Measurements from ENCODE around the gene KLHL15.
"Not testable (repeated sequence)": the region's sequence is repeated elsewhere in the genome, so short reads cannot be mapped to it uniquely, and the experiment has no call there.

KLHL15 gene, protein sequence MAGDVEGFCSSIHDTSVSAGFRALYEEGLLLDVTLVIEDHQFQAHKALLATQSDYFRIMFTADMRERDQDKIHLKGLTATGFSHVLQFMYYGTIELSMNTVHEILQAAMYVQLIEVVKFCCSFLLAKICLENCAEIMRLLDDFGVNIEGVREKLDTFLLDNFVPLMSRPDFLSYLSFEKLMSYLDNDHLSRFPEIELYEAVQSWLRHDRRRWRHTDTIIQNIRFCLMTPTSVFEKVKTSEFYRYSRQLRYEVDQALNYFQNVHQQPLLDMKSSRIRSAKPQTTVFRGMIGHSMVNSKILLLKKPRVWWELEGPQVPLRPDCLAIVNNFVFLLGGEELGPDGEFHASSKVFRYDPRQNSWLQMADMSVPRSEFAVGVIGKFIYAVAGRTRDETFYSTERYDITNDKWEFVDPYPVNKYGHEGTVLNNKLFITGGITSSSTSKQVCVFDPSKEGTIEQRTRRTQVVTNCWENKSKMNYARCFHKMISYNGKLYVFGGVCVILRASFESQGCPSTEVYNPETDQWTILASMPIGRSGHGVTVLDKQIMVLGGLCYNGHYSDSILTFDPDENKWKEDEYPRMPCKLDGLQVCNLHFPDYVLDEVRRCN

DNA sequence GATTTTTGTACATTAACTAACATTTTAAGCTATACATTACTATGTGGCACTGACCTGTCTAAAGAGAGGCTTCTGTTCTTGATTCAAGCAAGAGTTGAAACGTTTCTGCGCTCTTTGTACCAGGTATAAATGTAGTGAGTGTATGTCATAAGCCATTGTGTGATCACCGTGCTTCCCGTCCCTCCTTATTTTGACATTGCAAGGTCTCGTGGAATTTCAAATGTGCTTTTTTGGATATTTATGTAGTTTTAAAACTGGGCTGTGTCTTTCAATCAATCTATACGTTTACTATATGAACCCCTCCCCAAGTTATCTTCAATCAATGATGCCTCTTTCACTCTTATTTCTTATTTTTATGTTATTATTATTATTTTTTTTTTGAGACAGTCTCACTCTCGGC is at the start of gene KLHL15:
Gene KLHL15 (minus strand): TSS at position 101 of the 400 bp plus-strand sequence. CDS start 20,493 bp downstream, outside the sequence.
- no peak for DNase-seq (ENCODE audit: low read depth in 1 of 2, low spot score in 1 of 2)

DNA sequence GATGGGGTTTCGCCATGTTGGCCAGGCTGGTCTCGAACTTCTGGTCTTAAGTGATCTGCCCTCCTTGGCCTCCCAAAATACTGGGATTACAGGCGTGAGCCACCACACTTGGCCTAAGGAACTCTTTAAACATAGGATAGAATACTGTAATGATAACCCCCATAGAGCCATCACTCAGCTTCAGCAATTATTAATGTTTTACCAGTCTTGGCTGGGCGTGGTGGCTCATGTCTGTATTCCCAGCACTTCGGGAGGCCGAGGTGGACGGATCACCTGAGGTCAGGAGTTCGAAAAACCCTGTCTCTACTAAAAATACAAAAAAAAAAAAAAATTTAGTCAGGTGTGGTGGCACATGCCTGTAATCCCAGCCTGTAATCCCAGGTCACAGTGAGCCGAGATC is 42.9 kb upstream of the KLHL15 start:
- no peak for DNase-seq (ENCODE audit: low read depth in 1 of 2, low spot score in 1 of 2)

DNA sequence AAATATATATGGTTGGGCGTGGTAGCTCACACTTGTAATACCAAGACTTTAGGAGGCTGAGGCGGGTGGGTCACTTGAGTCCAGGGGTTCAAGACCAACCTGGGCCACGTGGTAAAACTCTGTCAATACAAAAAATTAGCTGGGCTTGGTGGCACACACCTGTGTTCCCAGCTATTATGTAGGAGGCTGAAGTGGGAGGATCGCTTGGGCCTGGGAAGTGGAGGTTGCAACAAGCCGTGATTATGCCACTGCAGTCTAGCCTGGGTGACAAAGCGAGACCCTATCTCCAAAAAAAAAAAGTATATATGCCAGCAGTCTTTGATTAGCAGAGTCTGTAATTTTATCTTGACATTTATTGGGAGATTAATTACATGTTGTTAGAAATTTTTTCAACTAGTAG is 36.5 kb upstream of the KLHL15 start:
- DNase-seq (ENCODE audit: low read depth in 1 of 2, low spot score in 1 of 2): no peak

DNA sequence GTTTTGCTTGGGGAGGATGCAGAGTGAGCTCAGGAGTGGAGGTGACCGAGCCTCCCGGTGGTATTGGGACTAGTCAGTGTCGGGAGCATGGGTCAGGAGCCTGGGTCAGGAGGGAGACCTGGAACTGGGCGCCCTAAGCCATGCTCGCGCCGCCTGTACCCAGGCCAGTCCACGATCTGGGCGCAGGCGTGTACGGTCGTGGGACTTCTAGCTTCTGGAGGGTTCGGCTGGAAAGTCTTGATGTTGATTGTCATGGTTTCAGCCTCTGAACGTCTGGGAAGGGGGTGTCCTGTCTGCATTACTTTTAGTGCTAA is 28.0 kb upstream of the KLHL15 start:
- DNase-seq (ENCODE audit: low read depth in 1 of 2, low spot score in 1 of 2): no peak

DNA sequence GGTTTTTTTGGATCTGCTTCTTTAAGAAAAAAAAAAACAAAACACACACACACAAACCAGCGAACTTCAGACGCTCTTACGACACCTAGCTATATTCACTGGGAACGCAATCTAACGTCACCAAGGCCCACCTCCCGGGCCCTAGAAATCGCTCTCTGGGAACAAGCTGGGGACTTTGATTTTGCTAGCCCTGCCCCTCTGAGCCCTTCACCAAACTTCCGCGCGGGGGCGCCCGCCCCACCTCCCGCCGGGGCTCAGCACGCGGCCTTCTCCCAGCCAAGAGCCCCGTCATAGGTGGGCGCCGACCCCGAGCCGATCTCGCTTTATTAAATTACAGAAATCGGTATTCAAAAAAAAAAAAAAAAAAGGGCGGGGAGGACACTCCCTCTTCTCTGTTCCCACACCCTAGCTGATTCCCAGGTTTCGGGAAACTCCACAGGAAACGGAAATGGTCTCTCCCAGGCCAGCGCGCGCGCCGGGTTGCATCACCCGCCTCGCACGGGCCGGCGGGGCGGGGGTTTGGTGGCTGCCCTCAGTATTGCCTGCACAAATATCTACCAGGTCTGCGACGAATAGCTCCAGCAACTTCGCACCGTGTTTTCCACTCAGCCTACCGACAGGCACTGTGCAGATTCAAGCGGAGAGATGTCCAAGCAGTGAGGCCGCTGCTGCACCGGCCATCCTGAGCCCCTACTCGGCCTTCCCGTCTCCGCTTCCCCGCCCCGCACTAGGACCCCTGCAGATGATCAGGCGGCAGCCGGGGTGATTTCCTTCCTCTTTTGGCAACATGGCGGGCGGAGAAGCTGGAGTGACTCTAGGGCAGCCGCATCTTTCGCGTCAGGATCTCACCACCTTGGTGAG is 27.4 kb upstream of the KLHL15 start, which contains the start of gene EIF2S3:
Gene EIF2S3 (plus strand): TSS at position 775 of the 861 bp plus-strand sequence. CDS start 13 bp downstream, at position 788.
- peak; percentile 65 to 73 for DNase-seq (ENCODE audit: low read depth in 1 of 2, low spot score in 1 of 2)

DNA sequence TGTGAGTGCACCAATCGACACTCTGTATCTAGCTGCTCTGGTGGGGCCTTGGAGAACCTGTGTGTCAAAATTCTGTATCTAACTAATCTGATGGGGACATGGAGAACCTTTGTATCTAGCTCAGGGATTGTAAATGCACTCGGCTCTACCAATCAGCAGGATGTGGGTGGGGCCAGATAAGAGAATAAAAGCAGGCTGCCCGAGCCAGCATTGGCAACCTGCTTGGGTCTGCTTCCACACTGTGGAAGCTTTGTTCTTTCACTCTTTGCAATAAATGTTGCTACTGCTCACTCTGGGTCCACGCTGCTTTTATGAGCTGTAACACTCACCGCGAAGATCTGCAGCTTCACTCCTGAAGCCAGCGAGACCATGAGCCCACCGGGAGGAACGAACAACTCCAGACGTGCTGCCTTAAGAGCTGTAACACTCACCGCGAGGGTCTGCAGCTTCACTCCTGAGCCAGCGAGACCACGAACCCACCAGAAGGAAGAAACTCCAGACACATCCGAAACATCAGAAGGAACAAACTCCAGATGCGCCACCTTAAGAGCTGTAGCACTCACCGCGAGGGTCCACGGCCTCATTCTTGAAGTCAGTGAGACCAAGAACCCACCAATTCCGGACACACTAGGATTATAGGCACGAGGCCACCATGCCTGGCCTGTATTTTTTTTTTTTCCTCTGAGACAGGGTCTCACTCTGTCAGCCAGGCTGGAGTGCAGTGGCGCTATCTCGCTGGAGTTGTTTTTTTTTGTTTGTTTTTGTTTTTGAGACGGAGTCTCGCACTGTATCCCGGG is 23.7 kb upstream of the KLHL15 start:
- DNase-seq (ENCODE audit: low read depth in 1 of 2, low spot score in 1 of 2): not testable (repeated sequence)

DNA sequence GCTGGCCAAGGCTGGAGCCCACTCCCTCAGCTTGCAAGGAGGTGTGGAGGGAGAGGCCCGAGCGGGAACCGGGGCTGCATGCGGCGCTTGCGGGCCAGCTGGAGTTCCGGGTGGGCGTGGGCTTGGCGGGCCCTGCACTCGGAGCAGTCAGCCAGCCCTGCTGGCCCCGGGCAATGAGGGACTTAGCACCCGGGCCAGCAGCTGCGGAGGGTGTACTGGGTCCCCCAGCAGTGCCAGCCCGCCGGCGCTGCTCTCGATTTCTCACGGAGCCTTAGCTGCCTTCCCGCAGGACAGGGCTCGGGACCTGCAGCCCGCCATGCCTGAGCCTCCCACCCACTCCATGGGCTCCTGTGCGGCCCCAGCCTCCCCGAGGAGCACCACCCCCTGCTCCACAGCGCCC is 22.7 kb upstream of the KLHL15 start:
- not testable (repeated sequence) for DNase-seq (ENCODE audit: low read depth in 1 of 2, low spot score in 1 of 2)

DNA sequence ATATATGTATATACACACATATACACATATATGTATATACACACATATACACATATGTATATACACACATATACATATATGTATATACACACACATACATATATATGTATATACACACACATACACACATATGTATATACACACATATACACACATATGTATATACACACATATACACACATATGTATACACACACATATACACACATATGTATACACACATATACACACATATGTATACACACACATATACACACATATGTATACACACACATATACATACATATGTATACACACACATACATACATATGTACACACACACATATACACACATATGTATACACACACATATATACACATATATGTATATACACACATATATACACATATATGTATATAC is 19.1 kb upstream of the KLHL15 start:
- not testable (repeated sequence) for DNase-seq (ENCODE audit: low read depth in 1 of 2, low spot score in 1 of 2)

DNA sequence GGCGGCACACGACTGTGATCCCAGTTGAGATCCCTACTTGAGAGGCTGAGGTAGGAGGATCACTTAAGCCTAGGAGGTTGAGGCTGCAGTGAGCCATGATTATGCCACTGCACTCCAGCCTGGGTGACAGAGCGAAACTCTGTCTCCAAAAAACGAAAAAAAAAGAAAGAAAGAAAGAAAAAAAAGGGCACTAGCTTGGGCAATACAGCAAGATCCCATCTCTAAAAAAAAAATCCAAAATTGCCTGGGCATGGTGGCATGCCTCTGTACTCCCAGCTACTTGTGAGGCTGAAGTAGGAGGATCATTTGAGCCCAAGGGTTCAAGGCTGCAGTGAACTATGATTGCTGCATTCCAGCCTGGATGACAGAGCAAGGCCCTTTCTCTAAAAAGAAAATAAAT is 10.7 kb upstream of the KLHL15 start:
- no peak for DNase-seq (ENCODE audit: low read depth in 1 of 2, low spot score in 1 of 2)

DNA sequence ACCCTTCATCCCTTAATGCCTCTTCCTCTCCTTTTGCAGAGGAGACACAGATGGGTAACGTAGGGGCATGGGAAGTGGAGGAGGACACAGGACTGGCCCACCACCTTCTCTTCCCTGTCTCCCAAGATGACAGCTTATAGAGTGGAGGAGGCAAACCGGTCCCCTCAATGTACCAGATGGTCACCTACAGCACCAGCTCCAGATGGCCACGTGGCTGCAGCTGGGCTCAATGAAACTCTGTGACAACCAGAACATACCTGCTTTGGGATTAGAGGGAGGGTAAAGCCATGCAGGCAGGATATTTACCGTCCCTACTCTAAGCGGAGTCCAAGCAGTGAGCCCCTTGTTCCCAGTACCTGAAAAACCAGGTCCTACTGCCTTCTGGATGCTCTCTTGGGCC is 7.5 kb upstream of the KLHL15 start:
- DNase-seq (ENCODE audit: low read depth in 1 of 2, low spot score in 1 of 2): no peak

DNA sequence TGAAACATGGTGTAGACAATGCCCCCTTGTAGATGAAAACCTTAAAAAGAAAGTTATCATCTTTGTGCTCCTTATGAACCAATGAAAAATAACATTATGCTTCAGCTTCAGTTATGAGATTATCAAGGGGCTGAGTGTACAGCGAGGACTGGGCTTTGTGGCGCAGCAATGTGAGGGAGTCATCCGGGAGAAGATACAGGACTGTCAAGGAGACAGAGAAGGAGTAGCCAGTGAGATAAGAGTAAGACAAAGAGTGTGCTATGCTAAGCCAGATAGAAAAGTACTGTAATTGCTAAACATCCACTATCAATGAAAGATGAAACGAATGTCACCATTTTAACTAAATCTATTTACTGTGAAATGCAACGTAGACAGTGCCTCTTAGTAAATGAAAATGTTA is 3.6 kb upstream of the KLHL15 start:
- no peak for DNase-seq (ENCODE audit: low read depth in 1 of 2, low spot score in 1 of 2)

DNA sequence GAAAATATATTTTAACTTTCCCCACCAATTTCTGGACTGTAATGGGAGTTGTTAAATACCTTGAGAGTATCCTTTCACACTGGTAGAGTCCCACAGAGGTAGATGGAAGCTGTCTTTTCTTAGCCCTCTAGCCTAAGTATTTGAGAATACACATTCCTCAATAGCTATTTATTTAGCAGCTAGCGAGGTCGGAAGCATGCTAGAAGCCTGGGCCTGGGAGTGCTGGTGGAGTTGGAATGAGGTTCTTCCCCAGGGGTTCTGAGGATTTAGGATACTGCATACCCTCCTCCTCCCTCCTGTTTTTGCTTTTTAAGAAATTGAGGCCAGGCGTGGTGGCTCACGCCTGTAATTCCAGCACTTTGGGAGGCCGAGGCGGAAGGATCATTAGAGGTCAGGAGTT is 999 bp upstream of the KLHL15 start:
- DNase-seq (ENCODE audit: low read depth in 1 of 2, low spot score in 1 of 2): no peak

DNA sequence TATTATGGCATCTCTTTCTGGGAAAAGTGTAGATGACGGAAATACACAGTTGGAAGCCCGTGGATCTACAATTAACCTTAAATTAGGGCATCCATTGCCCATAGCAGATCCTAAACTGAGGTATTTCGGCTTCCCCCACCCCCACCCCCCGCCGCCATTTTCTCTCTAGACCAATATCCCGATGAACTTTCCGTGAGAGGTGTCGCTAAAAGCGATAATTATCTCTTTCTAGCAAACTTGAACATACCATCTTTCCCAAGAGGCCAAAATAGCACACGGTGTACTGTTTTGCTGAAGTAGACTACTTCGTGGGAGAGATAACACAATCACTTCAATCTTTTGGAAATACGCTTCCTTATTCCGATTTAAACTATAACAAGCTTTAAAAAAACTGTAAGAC is 554 bp downstream of the KLHL15 start:
- DNase-seq (ENCODE audit: low read depth in 1 of 2, low spot score in 1 of 2): no peak

DNA sequence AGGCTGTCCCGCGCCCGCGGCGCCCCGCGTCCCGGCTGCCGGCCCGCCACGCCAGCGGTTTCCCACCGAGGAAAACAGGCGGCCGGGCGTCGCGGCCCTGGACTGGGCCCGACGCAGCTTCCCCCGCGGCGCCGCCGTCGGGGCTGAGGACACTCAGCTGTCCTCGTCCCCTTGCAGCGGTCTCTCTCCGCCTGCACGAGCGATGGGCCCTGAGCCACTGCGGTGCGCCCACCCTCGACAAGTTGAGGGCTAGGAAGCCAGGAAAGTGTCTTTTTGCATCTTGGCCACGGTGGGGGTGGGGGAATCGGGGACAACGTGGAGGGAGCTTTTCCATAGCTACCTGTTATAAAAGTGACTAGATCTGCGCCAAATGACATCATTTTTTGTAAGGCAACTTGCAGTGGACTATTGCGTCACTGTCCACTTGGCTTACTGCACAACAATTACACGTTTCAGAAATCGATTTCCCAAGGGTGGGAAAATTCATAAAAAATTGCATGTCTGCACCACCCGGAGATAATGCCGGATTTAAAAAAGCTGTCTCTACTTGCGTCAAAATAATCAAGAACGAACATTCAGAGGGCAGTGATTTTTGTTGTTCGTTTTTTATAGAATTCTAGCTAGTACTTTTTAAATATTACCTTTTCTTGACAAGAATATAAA is 1.1 kb downstream of the KLHL15 start:
- peak in 1 of 2 donors; percentile 3 for DNase-seq (ENCODE audit: low read depth in 1 of 2, low spot score in 1 of 2)

DNA sequence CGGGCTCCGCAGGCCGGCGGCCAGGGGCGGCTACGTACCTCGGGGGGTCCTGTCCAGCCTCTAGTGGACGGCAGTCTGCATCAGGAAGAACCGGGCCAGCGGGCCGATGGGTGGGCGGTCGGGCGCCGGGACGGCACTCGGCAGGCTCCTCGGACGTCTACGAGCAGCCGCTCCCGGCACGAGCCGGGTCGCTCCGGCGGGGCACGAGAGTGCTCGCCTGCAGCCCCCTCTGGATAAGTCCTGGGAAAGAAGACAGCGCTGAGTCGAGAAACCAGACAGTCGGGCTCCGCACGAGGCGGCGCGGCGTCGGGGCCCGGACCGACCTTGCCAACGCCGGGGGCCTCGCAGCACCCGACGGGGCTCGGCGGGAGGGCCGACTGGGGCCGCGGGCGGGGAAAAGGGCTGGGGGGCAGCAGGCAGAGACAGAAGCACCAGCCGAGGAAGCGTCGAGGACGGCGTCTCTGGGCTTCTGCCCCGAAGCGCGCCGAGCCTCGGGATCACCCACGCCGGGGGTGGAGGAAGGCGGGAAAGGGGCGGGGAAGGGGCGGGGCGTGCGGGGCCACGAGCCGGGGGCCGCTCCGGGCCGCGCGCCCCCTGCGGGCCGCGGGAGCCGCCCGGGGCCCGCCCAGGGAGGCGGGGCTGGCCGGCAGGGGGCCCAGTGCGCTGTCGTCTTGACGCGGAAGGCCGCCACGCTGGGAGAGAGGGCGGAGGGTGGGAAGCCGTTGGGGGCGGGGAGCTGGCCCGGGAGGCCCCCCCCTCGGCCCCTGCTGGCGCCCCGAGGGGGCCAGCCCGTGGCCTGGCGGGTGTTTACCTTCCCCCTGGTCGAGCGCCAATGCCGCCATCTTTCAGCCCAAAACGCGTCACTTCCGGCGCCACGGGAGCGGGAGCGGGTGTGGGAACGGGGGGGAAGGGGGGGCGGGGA is 1.9 kb downstream of the KLHL15 start:
- DNase-seq (ENCODE audit: low read depth in 1 of 2, low spot score in 1 of 2): peak; percentile 59 to 69

DNA sequence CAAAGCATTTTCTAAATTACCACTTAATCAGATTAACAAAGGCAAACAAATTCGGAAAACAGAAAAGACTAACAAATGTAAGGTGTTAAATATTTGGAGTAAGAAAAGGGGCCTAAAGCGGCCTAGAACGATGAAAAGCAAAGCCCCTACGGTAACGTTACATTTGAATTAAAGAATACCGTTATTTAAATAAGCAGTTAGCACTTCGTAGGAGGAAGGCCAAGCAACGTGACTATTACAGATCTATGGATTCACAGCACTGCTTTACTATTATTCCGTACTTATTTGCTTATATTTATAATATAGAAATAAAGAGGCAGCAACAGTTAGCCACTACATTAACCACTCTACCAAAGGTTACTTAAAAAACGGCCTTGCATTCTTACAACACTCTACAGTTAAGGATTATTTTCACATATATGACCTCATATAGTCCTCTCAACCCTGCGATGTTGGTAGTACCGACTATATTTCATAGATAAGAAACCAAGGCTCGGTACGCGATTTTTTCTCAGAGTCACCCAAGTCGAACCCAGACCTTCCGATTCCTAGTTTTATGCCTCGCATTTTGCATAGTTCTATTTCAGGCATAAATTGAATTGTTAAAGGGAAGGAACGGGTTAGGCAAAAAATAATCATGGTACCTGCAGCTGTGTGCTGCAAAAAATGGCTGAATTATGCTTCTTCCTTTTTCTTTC is 2.9 kb downstream of the KLHL15 start:
- no peak for DNase-seq (ENCODE audit: low read depth in 1 of 2, low spot score in 1 of 2)

DNA sequence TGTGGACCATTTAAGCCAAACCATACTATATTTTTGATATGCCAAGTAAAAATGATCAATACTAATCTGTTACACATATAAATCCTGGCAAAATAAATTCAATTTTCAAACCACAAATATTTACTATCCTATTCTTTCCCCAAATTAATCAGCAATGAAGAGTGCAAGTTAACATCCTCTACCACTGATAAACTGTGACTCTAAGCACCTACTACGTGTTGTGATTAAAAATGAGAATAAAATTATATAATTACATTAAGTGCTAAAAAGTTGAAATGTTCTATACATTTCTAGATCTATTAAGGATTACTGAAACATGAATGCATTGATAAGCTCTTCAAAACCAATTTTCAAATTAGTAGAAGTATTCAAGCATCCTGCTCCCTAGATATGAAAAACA is 3.4 kb downstream of the KLHL15 start:
- DNase-seq (ENCODE audit: low read depth in 1 of 2, low spot score in 1 of 2): no peak

DNA sequence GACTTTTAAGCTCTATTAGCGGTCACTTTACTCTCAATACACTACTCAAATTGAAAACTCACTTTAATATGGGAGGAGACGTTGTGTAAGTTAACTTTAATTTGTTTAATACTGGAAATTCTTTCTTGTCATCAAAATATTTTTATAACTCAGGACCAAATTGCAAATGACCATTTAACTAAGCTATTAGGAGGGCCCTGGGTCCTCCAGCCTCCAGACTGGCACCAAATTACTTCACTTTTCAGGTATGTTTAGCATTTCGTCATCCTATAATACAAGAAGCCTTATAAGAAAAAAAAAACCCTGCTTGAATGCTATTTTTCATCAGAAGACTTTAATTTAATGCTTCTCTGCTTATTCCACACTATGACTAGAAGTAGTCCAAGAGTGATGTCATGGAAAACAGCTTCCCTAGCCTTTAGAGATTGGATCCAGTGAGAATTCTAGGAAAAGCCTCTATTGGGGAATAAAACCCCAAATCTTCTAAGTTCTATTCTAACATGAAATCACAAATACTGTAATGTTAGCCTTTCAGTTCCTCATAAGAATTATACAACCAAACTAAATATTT is 6.6 kb downstream of the KLHL15 start:
- DNase-seq (ENCODE audit: low read depth in 1 of 2, low spot score in 1 of 2): no peak

DNA sequence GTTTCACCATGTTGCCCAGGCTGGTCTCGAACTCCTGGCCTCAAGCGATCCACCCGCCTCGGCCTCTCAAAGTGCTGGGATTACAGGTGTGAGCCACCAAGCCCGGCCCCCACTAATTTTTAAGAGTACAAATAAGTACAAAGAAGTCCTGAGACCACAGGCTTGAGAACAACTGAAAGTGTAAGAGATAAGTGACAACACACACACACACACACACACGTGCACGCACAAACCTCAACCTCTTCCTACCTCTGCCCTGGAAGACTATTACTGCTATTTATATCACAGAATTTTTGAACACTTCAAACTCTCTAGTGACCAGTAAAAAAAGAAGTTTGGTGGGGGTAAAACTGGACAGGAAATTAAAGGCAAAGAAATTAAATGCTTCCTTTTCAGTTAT is 7.5 kb downstream of the KLHL15 start:
- no peak for DNase-seq (ENCODE audit: low read depth in 1 of 2, low spot score in 1 of 2)
